Astrocyte (in vitro differentiated cells and primary cell): ENCODE data around the gene ZXDC. TPM values are rescaled to one million over a fixed set of nuclear protein-coding genes. Genes with fewer than 3 reads are reported as not detected.

Source experiments
- DNase-seq: peaks from one replicate; pipeline ENCODE4 v3.0.0-alpha.2; 2010; ENCODE audit warnings: low read depth
- FAIRE-seq: peaks from 2 replicates; lab custom pipeline; 2011; peaks lifted over from hg19 to GRCh38; lab: Jason Lieb, UNC
- H2AFZ ChIP-seq: 2 replicates; pipeline ENCODE4 v1.6.0; 2012; ENCODE audit warnings: low read depth, low read length, inconsistent platforms
- H3K27ac ChIP-seq: 2 replicates; pipeline ENCODE4 v1.5.1; 2011; ENCODE audit warnings: low read depth, low read length, inconsistent platforms
- H3K27me3 ChIP-seq: 2 replicates; pipeline ENCODE4 v1.6.0; 2011; ENCODE audit warnings: low read length, inconsistent platforms; ENCODE audit not compliant: insufficient read depth
- H3K36me3 ChIP-seq: 2 replicates; pipeline ENCODE4 v1.5.1; 2011; ENCODE audit warnings: low read length, inconsistent platforms; ENCODE audit not compliant: insufficient read depth
- H3K4me1 ChIP-seq: 2 replicates; pipeline ENCODE4 v1.5.1; 2011; ENCODE audit warnings: low read length, inconsistent platforms; ENCODE audit not compliant: insufficient read depth
- H3K4me2 ChIP-seq: 2 replicates; pipeline ENCODE4 v1.6.0; 2012; ENCODE audit warnings: low read length, inconsistent platforms
- H3K4me3 ChIP-seq: 2 replicates; pipeline ENCODE4 v1.5.1; 2011; ENCODE audit warnings: low read depth, mild to moderate bottlenecking, low read length, inconsistent platforms; ENCODE audit not compliant: insufficient read depth
- H3K79me2 ChIP-seq: 2 replicates; pipeline ENCODE4 v1.6.0; 2012; ENCODE audit warnings: mild to moderate bottlenecking, low read length, inconsistent platforms; ENCODE audit not compliant: insufficient read depth
- H3K9ac ChIP-seq: 2 replicates; pipeline ENCODE4 v1.6.0; 2012; ENCODE audit warnings: mild to moderate bottlenecking, low read length, inconsistent platforms
- H3K9me3 ChIP-seq: 2 replicates; pipeline ENCODE4 v1.5.1; 2012; ENCODE audit warnings: low read depth, mild to moderate bottlenecking, low read length, inconsistent platforms; ENCODE audit not compliant: insufficient read depth
- H4K20me1 ChIP-seq: 2 replicates; pipeline ENCODE4 v1.6.0; 2012; ENCODE audit warnings: low read length, inconsistent platforms; ENCODE audit not compliant: insufficient read depth
- H3K27ac Mint-ChIP-seq: one replicate; pipeline ENCODE4 v1.8.0; 2021; ENCODE audit warnings: mild to moderate bottlenecking, mixed read lengths; ENCODE audit not compliant: unreplicated experiment
- H3K27me3 Mint-ChIP-seq: one replicate; pipeline ENCODE4 v1.8.0; 2021; ENCODE audit warnings: low read depth, mixed read lengths; ENCODE audit not compliant: unreplicated experiment
- H3K36me3 Mint-ChIP-seq: one replicate; pipeline ENCODE4 v1.8.0; 2021; ENCODE audit warnings: low read depth, mixed read lengths; ENCODE audit not compliant: unreplicated experiment
- H3K4me1 Mint-ChIP-seq: one replicate; pipeline ENCODE4 v1.8.0; 2021; ENCODE audit warnings: low read depth, mixed read lengths; ENCODE audit not compliant: unreplicated experiment
- H3K4me3 Mint-ChIP-seq: one replicate; pipeline ENCODE4 v1.8.0; 2021; ENCODE audit warnings: mild to moderate bottlenecking, moderate library complexity, mixed read lengths; ENCODE audit not compliant: unreplicated experiment
- H3K9me3 Mint-ChIP-seq: one replicate; pipeline ENCODE4 v1.8.0; 2021; ENCODE audit warnings: mild to moderate bottlenecking, mixed read lengths; ENCODE audit not compliant: unreplicated experiment
- EZH2 ChIP-seq: IDR thresholded peaks from 2 replicates; pipeline ENCODE4 v1.6.1; 2012; ENCODE audit warnings: mild to moderate bottlenecking, low read length, inconsistent platforms; ENCODE audit not compliant: insufficient read depth
- total RNA-seq: library from RNA; stranded (reverse); gene quantifications from 2 replicates; pipeline ENCODE4 v1.2.1, GENCODE V29; 2021
- TF ChIP-seq, protein P1 (sequence below): IDR thresholded peaks from 2 replicates; pipeline ENCODE4 v1.5.1; 2011; ENCODE audit warnings: low read depth, mild to moderate bottlenecking, inconsistent platforms, low read length, moderate library complexity; ENCODE audit not compliant: insufficient read depth

Gene ZXDC
- total RNA-seq, 1 donor from 2014 or later: 19.6 TPM

DNA sequence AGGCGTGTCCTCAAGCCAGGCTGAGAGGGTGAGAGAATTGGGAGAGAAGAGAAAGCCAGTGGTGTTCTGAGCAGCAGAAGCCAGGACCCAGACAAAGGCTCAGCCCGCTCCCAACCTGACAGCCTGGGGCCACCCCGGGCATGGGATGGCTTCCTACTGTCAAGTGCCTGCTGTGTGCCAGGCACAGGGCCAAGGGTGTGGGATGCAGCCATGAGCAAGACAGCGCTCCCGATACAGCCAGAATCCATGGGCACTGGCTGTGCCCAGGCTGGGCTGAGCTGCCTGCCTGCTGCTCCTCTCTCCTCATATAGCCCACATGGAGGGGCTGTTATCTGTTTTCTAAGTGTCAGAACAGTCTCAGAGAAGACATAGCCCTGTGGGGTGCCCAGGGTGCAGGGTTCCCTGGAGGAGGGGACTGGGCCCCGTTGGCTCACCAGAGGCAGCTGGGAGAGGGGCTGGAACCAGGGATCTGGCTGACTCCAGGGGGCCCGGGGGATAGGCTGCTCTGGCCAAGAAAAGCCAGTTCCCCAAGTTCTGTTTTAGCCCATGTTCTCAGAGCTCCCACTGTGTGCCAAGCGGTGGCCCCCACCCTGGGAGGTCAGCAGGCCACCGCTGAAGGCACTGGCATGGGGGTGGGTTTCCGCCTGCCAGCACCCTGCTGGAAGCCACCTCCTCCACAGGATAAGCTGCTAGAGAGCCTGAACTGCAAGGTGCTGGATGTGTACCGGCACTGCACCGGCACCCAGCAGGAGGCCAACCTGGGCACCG lies 42.0 kb downstream of the ZXDC start:
- DNase-seq: no peak

GRCh38 chr3:126433105-126433430 lies 42.6 kb downstream of the ZXDC start:
- no peak overlapping the region for H2AFZ ChIP-seq
- no peaks in the 10 kb centered on the region for H3K79me2 ChIP-seq
- DNase-seq (no peak), FAIRE-seq (no peak)
- H3K36me3 Mint-ChIP-seq: peaks cover 6% of the 10 kb centered on the region
- H3K9me3 ChIP-seq: no peaks in the 10 kb centered on the region
- no peak overlapping the region for H3K4me3 ChIP-seq
- H4K20me1 ChIP-seq: no peaks in the 10 kb centered on the region
- H3K27ac ChIP-seq: no peak overlapping the region
- no peak overlapping the region for H3K27ac Mint-ChIP-seq
- no peaks in the 10 kb centered on the region for H3K4me1 ChIP-seq
- no peaks in the 10 kb centered on the region for H3K27me3 Mint-ChIP-seq
- peaks cover 3% of the 10 kb centered on the region for H3K4me1 Mint-ChIP-seq
- TF ChIP-seq EZH2: no peak
- TF ChIP-seq, protein P1, sequence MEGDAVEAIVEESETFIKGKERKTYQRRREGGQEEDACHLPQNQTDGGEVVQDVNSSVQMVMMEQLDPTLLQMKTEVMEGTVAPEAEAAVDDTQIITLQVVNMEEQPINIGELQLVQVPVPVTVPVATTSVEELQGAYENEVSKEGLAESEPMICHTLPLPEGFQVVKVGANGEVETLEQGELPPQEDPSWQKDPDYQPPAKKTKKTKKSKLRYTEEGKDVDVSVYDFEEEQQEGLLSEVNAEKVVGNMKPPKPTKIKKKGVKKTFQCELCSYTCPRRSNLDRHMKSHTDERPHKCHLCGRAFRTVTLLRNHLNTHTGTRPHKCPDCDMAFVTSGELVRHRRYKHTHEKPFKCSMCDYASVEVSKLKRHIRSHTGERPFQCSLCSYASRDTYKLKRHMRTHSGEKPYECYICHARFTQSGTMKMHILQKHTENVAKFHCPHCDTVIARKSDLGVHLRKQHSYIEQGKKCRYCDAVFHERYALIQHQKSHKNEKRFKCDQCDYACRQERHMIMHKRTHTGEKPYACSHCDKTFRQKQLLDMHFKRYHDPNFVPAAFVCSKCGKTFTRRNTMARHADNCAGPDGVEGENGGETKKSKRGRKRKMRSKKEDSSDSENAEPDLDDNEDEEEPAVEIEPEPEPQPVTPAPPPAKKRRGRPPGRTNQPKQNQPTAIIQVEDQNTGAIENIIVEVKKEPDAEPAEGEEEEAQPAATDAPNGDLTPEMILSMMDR: no peak
- H3K27me3 ChIP-seq: no peaks in the 10 kb centered on the region
- H3K4me3 Mint-ChIP-seq: no peak overlapping the region
- no peak overlapping the region for H3K4me2 ChIP-seq
- H3K9me3 Mint-ChIP-seq: peaks cover 2% of the 10 kb centered on the region
- no peaks in the 10 kb centered on the region for H3K36me3 ChIP-seq
- no peak overlapping the region for H3K9ac ChIP-seq

More for the DNA sequence above, 42.0 kb downstream of the ZXDC start:
- H3K27ac ChIP-seq: no peak overlapping the region
- peaks cover 3% of the 10 kb centered on the region for H3K4me1 Mint-ChIP-seq
- H3K4me1 ChIP-seq: no peaks in the 10 kb centered on the region
- H3K4me2 ChIP-seq: no peak overlapping the region
- H4K20me1 ChIP-seq: no peaks in the 10 kb centered on the region
- H3K36me3 ChIP-seq: no peaks in the 10 kb centered on the region
- H3K9ac ChIP-seq: no peak overlapping the region
- no peaks in the 10 kb centered on the region for H3K27me3 ChIP-seq
- H3K4me3 Mint-ChIP-seq: no peak overlapping the region
- H3K27ac Mint-ChIP-seq: no peak overlapping the region
- no peak overlapping the region for H3K4me3 ChIP-seq
- H3K9me3 Mint-ChIP-seq: peaks cover 2% of the 10 kb centered on the region
- no peaks in the 10 kb centered on the region for H3K79me2 ChIP-seq
- H3K27me3 Mint-ChIP-seq: no peaks in the 10 kb centered on the region
- FAIRE-seq: no peak
- peaks cover 6% of the 10 kb centered on the region for H3K36me3 Mint-ChIP-seq
- H3K9me3 ChIP-seq: no peaks in the 10 kb centered on the region
- TF ChIP-seq EZH2: no peak
- TF ChIP-seq, protein P1: no peak
- no peak overlapping the region for H2AFZ ChIP-seq
